NCI-H2029 (cell line): ENCODE data around the gene USP35.

Experiments used
- DNase-seq: peaks from one replicate; lab custom pipeline; 2025; lab: John Stamatoyannopoulos, UW

The USP35 gene

DNA sequence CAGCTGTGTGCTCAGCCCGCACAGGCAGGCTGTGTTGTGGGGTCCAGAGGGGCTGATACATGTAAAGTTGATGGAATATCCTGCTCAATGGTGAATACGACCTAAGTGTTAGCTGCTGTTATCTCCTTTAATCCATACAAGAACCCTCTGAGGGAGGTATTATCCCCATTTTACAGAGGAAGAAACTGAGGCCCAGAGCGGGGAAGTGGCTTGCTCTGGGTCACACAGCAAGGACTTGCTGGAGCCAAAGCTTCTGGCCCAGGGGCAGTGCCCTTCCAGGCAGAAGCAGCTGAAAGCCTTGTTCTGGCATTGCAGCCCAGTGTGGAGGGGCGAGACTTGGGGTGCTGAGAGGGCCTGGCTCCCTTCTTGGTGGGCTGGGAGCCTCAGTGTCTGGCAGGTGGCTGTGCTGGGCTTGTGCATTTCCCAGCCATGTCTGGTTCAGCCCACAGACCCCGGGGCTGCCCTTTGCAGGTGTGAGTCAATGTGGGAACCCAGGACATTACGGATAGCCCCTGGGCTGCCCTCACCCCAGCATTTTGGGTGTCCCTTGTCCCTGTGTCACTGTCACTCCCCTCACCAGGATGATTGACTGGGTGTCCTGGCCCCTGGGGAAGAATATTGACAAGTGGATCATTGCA is 10.4 kb downstream of the USP35 start:
- no peak for DNase-seq

DNA sequence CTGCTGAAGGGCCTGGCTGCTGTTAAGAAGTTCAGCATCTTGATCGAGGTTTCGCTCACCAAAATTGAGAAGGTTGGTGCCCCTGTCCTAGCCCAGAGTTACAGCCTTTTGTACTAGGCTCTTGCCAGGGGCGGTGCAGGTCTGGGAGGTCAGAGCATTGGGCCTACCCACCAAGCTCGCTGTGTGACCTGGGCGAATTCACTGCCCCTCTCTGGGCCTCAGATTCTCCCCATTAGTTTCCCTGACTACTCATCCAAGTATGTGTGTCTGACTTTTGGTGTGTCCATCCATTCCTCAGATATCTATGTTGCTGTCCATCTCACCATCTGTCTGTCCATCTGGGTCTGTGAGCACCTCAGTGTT is 10.9 kb downstream of the USP35 start:
- DNase-seq = no peak

DNA sequence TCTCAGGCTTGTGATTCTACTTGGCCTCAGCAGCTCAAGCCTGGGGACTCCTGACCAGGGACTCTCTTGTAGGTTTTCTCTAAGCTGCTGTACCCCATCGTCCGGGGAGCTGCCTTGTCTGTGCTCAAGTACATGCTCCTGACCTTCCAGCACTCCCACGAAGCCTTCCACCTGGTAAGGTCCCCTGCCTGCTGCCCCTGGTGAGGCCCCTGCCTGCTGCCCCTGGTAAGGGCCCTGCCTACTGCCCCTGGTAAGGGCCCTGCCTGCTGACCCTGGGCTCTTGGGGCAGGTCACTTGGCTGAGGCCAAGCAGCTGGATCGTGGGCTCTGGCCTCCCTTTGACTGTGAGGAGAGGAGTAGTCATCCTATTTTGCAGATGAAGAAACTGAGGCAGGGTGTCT is 11.3 kb downstream of the USP35 start:
- no peak for DNase-seq

DNA sequence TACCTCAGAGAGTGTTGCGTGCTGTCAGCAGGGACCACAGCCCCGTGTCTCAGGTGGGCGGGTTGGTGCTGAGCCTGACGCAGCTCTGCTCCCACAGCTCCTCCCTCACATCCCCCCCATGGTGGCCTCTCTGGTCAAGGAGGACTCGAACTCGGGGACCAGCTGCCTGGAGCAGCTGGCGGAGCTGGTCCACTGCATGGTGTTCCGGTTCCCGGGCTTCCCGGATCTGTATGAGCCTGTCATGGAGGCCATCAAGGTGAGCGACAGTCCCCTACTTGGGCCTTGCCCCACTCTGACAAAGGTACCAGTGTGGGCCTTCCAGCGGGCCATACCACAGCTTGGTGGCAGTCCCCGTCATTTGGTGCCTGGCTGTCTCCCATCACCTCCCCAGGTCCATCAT is 11.8 kb downstream of the USP35 start:
- no peak for DNase-seq

DNA sequence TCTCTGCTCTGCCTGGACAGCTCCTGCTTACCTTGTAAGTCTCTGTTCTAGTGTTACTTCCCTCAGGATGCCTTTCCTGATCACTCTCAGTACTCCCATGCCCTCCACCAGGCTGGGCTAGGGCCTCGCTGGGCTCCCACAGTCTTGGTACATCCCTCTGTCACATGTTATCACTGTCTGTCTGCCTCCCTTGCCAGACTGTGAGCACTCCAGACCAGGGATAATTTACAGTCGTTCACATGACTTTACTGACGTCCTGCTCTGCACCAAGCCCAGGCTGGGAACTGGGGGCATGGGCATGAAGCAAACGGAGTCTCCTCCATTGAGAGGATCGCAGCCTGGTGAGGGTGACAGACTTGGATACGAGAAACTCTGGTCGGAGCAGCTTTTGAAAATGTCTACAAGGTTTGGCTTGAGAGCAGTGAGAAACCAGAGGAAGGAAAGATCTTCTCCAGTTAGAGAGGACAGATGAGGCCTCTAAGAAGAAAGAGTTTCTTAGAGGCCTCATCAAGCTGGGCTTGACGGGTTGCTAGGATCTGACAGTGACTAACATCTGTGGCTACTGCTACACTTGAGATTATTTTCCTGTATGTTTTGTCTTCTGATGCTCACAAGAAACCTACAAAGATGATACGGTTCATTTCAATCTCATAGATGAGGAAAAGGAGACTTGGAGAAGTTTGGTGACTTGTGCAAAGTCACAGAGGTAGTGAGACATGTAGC is 12.5 kb downstream of the USP35 start:
- no peak for DNase-seq

DNA sequence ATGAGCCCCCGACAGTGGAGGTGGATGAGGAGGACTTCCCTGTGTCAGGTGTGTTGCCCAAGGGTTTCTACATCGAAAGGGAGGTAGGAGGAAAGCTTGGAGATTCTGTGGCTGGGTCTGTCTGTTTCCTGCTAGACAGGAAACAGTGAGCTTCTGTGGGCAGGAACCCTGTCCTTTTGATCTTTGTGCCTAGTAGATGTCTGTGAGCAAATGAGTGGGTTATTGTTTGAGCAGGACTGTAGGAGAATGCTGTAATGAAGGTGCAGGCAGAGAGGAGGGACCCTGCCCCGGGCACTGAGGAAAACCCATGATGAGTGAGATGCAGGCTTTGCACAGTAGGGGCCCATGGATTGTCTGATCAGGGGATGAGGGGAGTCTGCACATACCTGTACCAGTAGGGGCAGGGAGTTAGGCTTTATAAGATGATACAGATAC is 14.0 kb downstream of the USP35 start:
- DNase-seq = no peak

DNA sequence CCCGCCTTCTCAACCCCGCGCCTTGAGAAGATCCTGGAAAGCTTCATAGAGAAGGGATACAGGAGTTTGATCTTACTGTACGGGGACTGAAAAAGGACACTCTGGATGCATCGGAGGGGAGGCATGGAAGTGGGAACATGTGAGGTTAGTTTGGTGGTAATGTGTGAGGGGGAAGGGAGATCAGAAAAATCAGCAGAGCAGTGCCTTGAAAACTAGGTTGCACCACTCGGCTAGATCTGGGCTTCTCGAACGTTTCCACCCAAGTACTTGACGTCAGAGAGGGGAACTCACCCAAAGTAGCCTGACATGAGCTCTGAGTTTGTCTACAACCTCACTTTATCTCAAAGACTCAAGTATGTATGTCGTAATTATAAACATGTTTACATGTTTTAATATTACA is 14.5 kb downstream of the USP35 start:
- no peak for DNase-seq

DNA sequence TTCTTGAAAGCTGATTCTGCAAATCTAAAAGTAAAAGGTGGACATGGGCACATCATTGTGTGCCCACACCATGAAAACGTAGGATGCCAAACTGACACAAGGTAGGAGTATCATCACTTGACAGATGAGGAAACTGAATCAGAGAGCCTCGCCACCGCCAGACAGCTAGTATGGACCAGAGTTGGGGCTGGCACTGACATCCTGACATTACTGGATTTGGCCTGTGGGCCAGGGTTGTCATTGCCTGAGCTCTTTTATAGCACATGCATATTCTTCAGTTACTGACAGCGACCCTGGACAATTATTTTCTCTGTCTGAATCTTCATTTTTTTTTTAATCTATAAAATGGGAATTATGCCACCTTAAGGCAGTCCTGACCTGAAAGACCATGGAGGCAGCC is 16.5 kb downstream of the USP35 start:
- no peak for DNase-seq

DNA sequence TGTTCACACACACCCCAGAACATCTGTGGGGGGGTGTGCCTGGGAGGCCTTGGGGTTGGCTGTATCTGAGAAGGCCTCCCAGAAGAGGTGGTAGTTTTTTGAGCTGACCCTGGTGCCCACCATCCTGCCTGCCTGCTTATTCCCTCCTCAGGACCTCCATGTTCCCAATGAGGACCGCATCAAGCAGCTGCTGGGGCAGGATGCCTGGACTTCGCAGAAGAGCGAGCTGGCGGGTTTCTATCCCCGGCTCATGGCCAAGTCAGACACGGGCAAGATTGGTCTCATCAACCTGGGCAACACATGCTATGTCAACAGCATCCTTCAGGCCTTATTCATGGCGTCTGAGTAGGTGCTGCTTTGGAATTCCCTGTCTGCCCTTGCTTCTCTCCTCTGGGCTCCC is 17.0 kb downstream of the USP35 start:
- no peak for DNase-seq

DNA sequence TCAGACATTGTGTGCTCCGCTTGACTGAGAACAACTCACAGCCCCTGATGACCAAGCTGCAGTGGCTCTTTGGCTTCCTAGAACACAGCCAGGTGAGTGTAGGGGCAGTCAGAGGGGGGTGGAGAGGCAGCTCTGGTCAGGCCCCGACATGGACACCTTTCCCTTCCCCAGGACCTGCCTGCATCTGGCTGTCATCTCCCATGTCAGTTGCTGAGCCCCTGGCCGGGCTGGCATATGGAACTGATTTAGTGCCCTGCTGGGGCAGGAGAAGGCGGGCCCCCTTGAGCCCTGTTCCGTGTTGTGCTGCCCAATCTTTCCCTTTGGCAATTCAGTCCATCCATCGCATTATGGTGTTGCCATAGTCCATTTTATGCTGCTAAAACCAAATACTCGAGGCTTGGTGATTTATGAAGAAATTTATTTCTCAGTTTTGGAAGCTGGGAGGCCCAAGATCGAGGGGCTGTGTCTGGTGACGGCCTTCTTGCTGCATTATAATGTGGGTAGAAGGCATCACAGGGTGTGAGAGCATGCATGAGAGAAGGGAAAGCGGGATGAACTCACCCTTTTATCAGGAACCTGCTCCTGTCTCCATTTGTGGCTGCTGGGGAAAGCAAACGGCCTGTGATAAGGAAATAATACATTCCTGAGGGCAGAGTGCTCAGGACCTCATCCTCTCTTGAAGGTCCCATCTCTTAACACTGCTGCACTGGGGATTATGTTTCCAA is 19.0 kb downstream of the USP35 start:
- no peak for DNase-seq

DNA sequence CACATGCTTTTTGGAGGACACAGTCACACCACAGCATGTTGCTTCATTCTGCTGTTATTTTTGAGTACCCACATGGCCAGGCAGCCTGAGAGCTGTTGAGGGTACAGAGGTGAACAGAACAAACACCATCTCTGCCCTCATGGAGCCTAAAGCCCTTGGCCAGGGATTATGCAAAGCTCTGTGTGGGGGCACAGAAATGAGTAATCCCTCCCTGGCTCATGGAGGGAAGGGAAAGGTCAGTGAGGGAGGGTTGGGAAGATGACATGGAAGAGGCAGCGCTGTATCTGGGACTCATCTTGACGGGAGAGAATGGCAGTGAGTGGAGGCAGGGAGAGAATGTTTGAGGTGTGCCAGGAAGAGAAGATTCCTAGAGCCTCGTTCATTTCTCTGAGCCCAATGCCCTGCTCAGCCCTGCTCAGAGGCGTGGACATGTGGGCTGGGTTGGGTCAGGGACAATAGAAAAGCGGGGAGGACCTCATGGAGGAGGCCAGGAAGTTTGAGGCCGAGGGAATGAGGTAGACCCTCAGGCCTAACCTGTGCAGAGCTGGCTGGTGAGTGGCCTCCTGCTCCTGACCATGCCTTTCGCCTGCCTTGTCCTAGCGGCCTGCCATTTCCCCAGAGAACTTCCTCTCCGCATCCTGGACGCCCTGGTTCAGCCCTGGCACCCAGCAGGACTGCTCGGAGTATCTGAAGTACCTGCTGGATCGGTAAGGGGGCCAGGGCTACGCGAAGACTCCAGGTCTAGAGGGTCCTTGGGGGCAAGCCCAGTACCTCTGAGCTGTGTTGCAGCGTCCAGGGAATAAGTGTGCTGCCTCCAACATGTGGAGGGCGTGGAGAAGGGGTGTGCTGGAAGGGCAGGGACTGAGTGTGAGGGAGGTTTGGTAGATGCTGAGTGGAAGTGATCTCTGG is 19.8 kb downstream of the USP35 start:
- DNase-seq = no peak

DNA sequence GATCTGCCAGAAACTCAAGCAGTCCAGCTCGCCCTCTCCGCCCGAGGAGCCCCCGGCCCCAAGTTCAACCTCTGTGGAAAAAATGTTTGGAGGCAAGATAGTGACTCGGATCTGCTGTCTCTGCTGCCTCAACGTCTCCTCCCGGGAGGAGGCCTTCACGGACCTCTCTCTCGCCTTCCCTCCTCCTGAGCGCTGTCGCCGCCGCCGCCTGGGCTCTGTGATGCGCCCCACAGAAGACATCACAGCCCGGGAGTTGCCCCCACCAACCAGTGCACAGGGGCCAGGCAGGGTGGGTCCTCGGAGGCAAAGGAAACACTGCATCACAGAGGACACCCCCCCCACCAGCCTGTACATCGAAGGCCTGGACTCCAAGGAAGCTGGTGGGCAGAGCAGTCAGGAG is 20.8 kb downstream of the USP35 start:
- DNase-seq = no peak

DNA sequence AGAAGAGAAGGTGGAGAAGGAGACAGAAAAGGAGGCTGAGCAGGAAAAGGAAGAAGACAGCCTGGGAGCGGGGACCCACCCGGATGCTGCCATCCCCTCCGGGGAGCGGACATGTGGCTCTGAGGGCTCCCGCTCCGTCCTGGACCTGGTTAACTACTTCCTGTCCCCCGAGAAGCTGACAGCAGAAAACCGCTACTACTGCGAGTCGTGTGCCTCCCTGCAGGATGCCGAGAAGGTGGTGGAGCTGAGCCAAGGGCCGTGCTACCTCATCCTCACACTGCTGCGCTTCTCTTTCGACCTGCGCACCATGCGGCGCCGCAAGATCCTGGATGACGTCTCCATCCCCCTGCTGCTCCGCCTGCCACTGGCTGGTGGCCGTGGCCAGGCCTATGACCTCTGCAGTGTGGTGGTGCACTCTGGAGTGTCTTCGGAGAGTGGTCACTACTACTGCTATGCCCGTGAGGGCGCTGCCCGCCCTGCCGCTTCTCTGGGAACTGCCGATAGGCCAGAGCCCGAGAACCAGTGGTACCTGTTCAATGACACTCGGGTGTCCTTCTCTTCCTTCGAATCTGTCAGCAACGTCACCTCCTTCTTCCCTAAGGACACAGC is 21.4 kb downstream of the USP35 start:
- DNase-seq = no peak

DNA sequence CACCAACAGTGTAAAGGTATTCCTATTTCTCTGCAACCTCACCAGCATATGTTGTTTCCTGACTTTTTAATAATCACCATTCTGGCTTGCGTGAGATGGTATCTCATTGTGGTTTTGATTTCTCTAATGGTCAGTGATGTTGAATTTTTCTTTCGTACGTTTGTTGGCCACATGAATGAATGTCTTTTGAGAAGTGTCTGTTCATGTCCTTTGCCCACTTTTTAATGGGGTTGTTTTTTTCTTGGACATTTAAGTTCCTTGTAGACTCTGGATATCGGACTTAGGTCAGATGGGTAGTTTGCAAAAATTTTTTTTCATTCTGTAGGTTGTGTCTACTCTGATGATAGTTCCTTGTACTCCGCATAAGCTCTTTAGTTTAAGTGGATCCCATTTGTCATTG is 22.8 kb downstream of the USP35 start:
- DNase-seq = no peak

DNA sequence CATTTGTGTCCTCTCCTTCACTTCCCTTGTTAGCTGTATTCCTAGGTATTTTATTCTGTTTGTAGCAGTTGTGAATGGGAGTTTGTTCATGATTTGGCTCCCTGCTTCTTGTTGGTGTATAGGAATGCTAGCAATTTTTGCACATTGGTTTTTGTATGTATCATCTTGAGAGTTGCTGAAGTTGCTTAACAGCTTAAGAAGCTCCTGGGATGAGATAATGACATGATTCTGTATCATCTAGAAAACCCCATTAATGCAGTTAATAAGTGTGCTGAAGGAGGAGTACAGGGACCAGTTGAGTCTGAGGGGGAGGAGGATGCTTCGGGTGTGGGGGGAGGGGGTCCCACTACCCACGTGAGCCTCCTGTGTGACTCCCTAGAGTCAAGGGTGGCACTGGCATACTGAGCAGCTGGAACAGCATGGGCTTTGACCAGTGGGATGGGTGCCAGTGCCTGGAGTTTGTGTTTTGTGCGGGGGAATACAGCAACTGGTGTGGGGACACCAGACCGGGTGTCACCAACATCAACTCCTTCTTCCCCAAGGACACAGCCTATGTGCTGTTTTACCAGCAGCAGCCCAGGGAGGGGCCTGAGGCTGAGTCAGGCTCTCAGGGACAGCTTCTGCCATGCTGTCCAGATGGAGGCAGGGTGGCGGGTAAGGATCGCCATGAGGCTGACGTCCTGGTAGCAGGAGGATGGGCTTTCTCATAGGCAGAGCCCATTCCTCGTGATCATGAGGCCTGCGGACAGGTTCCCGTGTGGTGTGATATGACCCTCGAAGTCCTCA is 24.1 kb downstream of the USP35 start:
- no peak for DNase-seq

DNA sequence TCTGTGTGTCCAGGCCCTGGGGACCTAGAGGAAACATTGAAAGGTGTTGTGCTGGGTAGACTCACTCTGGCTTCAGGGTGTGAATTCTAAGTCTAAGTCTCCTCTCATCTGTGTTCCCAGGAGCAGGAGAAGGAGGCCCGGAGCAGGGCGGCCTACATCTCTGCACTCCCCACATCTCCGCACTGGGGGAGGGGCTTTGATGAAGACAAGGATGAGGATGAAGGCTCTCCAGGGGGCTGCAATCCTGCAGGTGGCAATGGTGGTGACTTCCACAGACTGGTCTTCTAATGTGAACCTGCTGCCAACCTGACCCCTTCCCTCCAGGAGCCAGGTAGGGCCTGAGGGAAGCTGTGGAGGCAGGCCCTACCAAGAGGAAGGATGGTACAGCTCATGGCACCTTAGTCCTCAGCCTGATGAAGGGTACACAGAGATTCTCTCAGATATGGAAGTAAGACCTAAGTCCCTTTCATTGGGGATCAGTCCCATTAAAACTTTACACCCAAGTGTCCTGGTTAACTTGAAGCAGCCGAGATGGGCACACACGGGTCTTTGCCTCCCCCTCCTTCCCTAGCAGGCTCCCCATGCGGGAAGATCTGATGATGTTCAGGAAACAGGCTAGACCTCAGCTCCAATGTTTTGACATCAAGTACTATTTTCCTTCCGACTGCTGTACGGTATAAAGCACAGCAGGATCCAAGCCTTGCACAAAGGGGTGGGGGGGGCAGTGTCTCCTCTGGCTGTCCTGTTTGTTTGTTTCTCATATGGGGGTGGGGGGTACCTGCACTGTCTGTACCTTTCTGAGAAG is 25.0 kb downstream of the USP35 start:
- no peak for DNase-seq

DNA sequence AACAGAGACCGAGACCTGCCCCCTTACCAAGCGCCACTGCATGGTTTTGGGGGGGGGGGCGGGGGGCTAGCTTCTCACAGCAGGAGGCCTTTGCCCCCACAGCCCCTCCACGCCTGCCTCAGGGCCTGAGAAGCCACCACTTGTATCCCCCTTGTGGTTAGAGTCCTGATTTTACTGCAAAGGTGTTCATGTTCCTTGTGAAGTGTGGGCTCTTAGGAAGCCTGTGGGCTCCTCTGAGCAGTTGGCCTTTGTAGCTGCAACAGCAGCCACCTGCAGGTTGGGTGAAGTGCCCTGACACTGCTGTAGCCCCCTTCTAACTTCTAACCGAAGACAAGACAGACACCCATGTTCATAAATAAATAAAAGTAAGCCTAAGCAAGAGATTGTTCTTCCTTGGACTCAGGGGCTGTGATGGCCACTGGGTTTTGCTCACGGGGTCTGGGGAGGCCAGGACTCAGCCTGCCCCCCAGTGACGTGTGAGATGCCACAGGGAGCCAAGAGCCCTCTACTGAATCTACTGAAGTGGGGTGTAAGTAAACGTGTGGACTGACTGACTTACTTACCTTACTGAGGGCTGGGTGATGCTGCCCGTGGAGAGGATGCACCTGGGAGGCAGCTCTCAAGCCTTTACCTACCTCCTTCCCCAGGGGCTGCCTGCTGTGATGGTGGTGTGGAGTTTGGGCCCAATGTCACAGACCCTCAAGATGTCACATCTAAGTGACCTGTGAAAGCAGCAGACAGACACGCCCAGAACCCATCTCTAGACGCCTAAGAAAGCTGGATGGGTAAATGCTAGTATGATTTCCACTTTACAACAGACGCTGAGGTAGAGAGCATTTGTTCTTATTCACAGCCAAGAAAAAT is 25.8 kb downstream of the USP35 start:
- no peak for DNase-seq

DNA sequence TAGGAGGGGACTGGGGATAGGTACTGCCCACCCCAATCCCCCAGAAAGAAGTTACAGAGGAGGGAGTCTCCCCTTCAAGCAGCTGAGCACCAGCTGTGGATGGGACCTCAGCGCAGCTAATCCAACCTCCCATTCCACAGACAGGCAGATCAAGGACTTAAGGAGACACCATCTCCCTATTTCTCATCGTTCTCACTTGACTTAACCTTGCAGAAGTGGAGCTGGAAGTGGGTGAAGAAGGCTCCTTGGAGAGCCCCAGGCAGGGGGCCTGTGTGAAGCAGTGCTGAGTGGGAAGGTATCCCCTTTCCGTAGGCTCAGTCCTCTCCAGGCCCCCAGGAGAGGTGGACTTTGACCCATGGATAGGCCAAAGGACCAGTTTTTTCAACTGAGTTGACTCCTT is 27.3 kb downstream of the USP35 start:
- no peak for DNase-seq

DNA sequence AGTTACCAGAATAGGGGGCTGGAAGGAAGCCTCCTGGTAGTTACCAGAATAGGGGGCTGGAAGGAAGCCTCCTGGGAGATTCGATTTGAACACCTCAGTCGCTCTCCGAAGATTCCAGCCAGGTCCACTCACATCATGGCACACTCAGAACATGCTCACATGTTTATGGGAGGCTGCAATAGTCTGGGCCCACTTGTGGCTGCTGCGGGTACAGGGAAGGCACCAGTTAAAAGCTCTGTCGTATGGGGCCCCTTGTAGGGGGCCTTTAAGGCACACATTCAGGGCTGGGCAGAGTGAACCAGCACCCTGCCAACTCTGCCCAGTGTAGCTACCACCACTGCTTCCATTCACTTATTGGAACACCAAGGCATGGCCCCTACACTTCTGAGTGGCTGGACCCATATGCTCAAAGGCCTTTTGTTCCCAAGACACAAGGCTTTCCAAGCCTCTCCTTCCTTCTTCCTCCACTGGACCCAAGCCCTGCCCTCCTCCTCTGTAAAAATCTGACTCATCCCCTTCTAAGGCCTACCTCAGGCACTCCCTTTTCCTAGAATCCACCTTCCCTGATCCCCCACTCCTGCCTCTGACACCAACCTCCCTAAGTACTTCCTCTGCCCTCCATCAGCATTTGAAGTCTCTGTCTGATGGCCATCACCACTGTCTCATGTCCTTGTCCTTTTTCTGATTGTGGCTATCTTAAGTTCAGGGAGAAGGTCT is 28.0 kb downstream of the USP35 start:
- no peak for DNase-seq
